ENCODE results near the gene SLC15A1.
A peak's percentile ranks its signal among the peaks of the same experiment; 100 is the strongest.
"Not testable (repeated sequence)": the region's sequence is repeated elsewhere in the genome, so short reads cannot be mapped to it uniquely, and the experiment has no call there.

SLC15A1 gene

DNA sequence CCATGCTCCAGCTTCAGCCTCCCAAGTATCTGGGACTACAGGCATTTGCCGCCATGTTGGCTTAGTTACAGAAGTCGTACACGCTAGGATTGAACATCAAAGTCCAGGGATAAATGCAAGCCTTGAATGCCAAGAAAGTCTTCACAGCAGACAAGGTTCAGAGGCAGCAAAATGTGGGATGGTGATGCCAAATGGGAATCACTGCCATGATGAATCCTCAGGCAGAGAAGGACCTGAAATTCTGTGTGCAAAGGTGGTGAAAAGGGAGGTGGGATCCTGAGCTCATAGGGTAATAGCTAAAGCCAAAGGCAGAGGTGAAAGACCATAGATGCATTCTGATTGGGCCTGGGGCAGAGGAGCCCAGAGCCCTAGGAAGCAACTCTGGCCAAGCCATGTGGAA is 96.2 kb downstream of the SLC15A1 start:
- DNase-seq (ENCODE audit: low read depth, low spot score), result no peak

- DNase-seq (ENCODE audit: low read depth, low spot score), result peak; percentile 56
These were observed 98.9 kb downstream of the SLC15A1 start for GRCh38 chr13:98653463-98653985.

- no peak for DNase-seq (ENCODE audit: low read depth, low spot score)
These were observed 99.6 kb downstream of the SLC15A1 start for GRCh38 chr13:98652721-98653462.

GRCh38 chr13:98652276-98652675 is 100.2 kb downstream of the SLC15A1 start:
- DNase-seq (ENCODE audit: low read depth, low spot score), result no peak

GRCh38 chr13:98651744-98652143 is 100.7 kb downstream of the SLC15A1 start:
- no peak for DNase-seq (ENCODE audit: low read depth, low spot score)

DNA sequence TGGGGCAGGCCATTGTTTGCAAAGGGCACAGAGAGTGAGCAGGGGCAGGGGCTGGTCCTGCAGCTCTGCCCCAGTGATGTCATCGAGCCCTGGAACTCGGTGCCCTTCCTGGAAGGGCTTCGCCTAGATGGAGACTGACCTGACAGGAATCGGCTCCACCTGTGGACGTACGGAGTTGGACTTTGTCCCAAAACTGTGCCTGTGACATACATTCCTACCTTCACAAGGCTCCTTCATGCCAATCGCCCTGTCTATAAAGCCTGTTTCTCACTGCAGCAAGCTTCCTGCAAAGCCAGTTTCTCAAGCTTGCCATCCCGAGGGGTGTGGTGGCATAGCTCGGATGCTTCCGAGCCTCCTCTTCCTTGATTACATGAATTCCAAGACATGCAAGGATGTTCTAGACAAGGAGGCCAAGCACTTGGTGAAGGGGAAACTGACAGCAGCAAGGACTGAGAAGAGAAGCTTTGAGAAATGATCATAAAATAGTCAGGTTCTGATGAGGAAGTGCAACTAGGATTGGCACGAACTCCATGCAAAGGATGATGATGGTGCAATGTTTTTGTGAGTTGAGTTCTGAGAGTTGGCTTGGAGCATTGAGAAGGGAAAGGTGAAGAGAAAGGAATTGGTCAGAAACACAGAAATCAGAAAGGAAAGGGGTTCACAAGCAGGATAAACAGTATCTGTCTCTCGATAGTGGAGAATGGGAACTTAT is 101.9 kb downstream of the SLC15A1 start:
- no peak for DNase-seq (ENCODE audit: low read depth, low spot score)

- DNase-seq (ENCODE audit: low read depth, low spot score), result no peak
These were observed 102.6 kb downstream of the SLC15A1 start for GRCh38 chr13:98649861-98650260.

DNA sequence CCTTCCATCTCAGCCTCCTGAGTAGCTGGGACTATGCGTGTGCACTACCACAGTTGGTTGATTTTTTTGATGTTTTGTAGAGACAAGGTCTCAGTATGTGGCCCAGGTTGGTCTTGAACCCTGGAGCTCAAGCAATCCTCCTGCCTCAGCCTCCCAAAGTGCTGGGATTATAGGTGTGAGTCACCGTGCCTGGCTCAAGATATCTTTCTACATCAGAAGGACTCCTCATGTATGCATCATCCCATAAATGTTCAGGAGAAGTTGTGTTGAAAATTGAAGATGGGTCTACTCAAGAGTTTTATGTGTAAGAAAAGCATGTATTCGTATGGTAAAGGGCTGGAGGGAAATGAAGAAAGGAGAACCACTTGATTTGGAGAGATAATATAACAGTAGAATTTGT is 103.8 kb downstream of the SLC15A1 start:
- no peak for DNase-seq (ENCODE audit: low read depth, low spot score)

GRCh38 chr13:98648141-98648540 is 104.3 kb downstream of the SLC15A1 start:
- DNase-seq (ENCODE audit: low read depth, low spot score), result no peak

DNA sequence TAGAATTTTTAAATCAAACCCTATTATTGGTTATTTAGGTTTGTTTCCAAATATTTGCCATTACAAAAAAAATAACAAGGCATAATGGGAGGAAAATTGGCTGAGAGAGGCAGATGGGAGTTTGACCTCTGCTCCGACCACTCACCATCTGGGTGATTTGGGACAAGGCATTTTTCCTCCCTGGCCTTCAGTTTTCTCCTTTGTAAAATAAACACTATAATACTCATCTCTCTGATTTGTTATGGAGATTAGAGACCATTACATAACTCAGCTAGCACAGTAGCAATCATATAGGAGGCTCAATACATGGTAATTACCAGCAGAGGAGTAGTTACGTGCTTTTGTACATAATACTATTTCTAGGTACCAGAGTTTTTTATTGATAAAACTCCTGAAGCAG is 105.4 kb downstream of the SLC15A1 start:
- DNase-seq (ENCODE audit: low read depth, low spot score), result no peak

GRCh38 chr13:98643479-98643878 is 109.0 kb downstream of the SLC15A1 start:
- DNase-seq (ENCODE audit: low read depth, low spot score), result no peak

GRCh38 chr13:98641075-98641474 is 111.4 kb downstream of the SLC15A1 start:
- DNase-seq (ENCODE audit: low read depth, low spot score), result no peak

GRCh38 chr13:98639785-98640184 is 112.7 kb downstream of the SLC15A1 start:
- not testable (repeated sequence) for DNase-seq (ENCODE audit: low read depth, low spot score)

DNA sequence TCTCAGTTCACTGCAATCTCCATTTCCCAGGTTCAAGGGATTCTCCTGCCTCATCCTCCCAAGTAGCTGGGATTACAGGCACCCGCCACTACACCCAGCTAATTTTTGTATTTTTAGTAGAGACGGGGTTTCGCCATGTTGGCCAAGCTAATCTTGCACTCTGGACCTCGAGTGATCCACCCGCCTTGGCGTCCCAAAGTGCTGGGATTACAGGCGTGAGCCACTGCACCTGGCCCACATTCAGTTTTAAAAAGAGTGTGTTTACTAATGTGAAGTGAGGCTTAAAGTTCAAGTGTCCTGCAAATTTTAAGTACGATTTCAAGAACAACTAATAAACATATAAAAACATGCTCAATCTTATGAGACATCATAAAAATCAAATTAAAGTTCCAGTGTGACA is 114.1 kb downstream of the SLC15A1 start:
- DNase-seq (ENCODE audit: low read depth, low spot score), result not testable (repeated sequence)
